Testis (tissue), 2 donors: ENCODE data around the gene FAM163B.

Experiments
- POLR2A ChIP-seq: fragments of 450-650 bp; IDR thresholded peaks from one replicate; pipeline ENCODE4 v1.6.1; 2017; ENCODE audit warnings: antibody characterized with exemption, mild to moderate bottlenecking, moderate library complexity
- TF ChIP-seq, protein P1 (sequence below), 3 experiments: fragments of 450-650 bp in 2 of 3; fragments of 200-600 bp in 1 of 3; sonication (generic) in 1 of 3; IDR thresholded peaks; one replicate each; pipeline ENCODE4 v1.5.1; 2016 to 2019; ENCODE audit warnings: antibody characterized with exemption in 3 of 3, mild to moderate bottlenecking in 2 of 3, moderate library complexity in 1 of 3

DNA sequence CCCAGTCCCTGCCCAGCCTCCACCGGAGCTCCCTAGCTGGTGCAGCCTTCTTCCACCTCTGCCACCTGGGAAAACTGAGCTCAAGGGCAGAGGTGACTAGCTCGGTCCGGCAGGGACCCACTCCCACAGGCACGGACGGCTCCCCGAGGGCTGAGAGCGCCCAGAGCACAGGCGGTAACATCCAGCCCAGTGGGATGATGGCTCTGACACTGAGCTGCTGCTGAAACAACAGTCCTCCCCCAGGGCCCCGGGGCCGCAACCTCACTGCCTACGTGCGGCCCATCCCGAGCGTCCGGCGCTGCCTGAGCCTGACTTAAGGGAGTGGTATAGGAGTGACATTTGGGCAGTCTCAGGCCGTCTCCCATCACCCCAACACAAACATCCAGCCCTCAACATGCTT, 3.7 kb downstream of the FAM163B start:
- no peak for TF ChIP-seq POLR2A
- TF ChIP-seq, protein P1, sequence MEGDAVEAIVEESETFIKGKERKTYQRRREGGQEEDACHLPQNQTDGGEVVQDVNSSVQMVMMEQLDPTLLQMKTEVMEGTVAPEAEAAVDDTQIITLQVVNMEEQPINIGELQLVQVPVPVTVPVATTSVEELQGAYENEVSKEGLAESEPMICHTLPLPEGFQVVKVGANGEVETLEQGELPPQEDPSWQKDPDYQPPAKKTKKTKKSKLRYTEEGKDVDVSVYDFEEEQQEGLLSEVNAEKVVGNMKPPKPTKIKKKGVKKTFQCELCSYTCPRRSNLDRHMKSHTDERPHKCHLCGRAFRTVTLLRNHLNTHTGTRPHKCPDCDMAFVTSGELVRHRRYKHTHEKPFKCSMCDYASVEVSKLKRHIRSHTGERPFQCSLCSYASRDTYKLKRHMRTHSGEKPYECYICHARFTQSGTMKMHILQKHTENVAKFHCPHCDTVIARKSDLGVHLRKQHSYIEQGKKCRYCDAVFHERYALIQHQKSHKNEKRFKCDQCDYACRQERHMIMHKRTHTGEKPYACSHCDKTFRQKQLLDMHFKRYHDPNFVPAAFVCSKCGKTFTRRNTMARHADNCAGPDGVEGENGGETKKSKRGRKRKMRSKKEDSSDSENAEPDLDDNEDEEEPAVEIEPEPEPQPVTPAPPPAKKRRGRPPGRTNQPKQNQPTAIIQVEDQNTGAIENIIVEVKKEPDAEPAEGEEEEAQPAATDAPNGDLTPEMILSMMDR (IDR thresholded peaks at IDR 0.05), result no peak
